Activated CD4-positive, alpha-beta T cell treated with anti-CD3 and anti-CD28 coated beads for 48 hours (primary cell): ENCODE results near the gene KRTAP5-2.
"Not testable (repeated sequence)": the region's sequence is repeated elsewhere in the genome, so short reads cannot be mapped to it uniquely, and the experiment has no call there.

Experiments used
- DNase-seq: peaks from one replicate; pipeline ENCODE4 v3.0.0-alpha.2; 2020

The KRTAP5-2 gene

DNA sequence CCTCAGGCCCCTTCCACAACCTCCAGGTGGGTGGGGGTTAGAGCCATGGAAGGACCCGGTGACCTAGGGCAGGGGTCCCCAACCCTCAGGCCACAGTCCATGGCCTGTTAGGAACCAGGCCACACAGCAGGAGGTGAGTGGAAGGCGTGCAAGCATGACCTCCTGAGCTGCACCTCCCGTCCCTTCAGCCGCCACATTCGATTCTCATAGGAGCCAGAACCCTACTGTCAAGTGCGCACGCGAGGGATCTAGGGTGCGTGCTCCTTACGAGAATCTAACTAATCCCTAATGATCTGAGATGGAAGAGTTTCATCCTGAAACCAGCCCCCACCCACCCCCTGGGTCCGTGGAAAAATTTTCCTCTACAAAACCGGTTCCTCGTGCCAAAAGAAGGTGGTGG is 27.4 kb upstream of the KRTAP5-2 start:
- DNase-seq, result no peak

DNA sequence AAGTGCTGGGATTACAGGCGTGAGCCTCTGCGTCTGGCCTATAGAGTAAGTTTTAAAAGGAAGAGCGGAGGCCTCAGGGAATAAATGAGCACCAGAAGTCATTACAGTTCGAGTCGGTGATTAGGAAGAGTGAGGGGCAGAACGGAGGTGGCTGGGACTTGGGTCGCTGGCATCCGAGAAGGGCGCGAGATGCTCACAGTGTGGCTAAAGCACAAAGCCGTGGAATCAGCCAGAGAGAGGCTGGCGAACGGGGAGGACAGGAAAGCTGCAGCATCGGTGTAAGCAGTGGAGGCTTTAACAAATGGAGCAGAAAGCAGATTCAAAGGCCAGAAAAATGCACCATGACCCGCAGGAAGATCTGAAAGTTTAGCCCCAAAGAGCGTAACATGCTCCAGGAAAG is 26.5 kb upstream of the KRTAP5-2 start:
- DNase-seq, result no peak

DNA sequence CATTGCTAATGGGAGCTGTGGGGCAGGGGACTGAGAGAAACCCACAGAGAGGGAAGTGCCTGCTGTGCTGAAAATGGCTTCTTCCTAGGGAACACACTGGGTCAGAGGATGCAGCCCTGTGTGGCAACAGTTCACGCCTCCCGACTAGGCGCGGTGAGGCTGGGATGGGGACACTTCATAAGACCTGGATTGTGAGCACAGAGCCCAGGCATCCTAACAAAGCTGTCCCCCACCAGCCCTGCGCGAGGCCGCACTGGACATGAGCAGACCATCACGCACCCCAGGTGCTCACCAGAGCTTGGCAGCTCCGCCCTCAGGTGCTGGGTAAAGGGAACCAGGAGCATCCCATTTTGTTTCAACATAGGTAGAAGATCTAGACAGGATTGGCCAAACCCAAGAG is 25.6 kb upstream of the KRTAP5-2 start:
- DNase-seq, result no peak

DNA sequence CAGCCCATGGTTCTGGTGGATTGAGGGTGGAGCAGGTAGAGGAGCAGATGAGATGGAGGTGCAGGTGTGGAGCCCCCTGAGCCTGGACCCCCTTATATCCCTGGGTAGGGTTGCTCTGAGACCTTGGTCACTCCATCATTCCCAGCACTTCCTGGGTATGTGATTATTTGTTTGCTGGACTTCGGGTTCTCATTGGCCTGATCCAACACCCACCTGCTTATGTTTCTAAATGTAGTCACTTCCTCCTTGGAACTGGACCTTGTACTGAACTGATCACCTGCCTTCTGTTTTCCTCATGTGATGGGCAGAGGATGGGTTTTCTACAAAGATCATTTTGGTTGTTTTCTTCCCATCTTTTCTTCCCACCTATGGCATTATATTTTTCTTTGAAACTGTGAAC is 24.0 kb upstream of the KRTAP5-2 start, which contains the start of gene KRTAP5-4:
Gene KRTAP5-4, minus strand, starts transcription at position 53 of the 400 bp plus-strand sequence. Its CDS starts 45 bp downstream, at position 8.
- DNase-seq, result no peak

DNA sequence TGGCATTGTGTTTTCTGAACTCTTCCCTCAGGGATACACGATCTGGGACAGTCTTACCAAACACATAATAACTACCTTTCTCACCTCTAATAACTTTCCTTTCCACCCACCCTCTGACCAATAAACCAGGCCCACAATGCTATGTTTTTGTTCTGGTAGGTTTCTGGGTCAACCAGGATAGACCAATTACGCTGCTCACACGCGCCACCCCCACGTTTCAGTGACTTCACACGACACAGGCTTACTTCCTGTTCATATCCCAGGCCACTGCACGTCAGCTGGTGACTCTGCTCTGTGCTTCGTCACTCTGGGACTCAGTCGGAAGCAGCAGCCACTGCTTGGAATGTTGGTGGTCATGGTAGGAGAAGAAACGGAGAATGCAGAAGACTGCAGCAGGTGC is 21.4 kb upstream of the KRTAP5-2 start:
- DNase-seq, result peak; percentile 24

DNA sequence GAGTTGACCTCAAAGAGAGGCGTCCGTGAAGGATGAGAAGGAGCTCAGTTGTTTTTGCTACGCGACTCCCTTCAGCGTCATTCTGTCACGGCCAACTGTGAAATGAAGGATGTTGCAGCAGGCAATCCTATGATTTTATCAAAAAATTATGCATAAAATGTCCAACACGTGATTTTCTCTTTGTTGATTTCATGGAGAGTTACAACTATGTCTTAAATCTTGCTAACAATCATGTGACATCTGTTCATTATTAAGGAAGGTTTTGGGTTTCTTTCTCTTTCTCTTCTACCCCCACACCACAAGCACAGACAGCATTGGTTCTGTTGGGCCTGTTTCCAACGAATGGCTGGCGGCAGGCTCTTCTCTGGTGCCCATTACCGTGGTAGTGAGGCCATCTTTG is 20.1 kb upstream of the KRTAP5-2 start:
- DNase-seq, result no peak

DNA sequence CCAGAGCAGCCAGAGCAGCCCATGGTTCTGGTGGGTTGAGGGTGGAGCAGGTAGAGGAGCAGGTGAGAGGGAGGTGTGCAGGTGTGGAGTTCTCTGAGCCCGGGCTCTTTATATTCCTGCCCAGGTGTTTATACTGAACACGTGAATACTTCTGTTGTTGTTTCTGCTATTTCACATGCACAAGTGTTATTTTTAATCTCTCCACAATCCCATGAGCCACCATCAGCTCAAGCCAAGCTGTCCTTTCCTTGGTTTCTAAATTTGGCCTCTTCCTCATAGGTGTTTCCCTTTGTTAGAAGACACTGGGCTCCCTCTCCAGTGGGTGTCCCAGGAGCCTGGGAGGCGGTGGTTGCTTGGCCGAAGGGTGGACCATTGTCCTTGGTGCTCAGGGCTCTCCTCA is 10.3 kb upstream of the KRTAP5-2 start, which contains the start of gene KRTAP5-3:
Gene KRTAP5-3, minus strand, starts transcription at position 101 of the 400 bp plus-strand sequence. Its CDS starts 78 bp downstream, at position 23.
- DNase-seq, result no peak

DNA sequence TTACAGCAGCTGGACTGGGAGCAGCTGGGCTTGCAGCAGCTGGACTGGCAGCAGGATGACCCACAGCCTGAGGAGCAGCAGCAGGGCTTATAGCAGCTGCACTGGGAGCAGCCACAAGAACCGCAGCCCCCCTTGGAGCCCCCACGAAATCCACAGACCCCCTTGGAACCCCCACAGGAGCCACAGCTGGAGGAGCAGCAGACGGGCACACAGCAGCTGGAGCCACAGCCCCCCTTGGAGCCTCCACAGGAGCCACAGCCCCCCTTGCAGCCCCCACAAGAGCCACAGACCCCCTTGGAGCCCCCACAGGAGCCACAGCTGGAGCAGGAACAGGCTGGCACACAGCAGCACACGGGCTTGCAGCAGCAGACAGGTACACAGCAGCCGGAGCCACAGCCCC is 9.8 kb upstream of the KRTAP5-2 start:
- DNase-seq, result not testable (repeated sequence)

DNA sequence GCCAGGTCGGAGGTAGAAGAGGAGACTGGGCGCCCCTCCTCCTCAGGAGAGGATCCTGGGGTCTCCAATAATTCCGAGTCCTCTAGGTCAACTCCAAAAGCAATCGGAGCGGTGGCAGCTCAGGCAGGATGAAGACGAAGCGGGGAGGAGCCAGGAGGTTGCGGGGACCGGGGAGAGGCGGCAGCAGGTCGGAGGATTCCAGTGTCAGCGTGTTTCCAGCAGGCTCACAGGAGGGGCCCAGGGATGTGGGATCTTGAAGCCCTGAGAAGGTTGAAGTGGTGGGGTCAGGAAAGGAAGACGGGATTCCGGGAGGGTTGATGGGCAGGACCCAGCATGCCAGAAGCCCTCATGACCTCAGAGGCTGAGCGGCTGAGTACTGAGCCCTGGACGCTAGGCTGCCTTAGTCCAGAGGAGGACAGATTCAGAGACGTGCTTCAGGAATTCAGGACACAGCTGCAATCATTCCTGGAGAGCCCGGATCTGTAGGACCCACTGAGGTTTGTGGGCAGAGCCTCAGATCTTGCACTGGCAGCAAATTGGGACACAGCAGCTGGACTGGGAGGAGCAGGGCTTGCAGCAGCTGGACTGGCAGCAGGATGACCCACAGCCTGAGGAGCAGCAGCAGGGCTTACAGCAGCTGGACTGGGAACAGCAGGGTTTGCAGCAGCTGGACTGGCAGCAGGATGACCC is 9.2 kb upstream of the KRTAP5-2 start:
- not testable (repeated sequence) for DNase-seq

DNA sequence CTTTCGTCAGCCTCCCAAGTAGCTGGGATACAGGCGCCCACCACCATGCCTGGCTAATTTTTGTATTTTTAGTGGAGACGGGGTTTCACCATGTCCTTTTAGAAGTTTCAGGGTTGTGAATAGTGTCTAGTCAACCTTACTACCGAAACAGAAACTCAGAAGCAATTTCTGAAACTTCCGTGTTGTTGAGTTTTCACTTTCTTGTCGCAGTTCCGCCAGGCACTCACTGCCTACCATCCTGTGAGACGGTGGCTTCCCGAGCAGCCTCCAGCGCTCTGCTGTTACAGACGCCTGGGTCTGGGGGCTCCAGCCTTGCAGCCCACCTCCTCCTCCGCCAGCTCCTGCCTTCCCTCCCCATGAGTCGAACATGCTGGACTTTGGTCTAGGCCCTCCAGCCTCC is 7.8 kb upstream of the KRTAP5-2 start:
- DNase-seq, result peak; percentile 27

DNA sequence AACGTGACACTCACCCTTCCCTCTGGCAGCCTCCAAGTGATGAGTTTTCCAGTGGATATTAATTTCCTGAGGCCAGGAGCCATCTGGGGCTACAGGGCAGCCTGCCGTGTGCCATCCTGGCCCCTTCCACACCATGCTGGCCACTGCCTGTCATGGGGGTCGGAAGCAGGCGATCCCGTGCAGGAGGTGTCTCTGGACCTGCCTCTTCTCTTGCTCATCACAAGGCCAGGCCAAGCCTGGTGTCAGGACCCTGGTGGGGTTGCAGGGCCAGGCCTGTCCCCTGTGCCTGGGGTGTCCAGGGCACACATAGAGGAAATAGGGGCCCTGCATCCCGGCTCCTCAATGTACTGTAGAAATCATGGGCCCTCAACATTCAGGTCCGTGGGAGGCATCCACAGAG is 6.6 kb upstream of the KRTAP5-2 start:
- DNase-seq, result no peak

DNA sequence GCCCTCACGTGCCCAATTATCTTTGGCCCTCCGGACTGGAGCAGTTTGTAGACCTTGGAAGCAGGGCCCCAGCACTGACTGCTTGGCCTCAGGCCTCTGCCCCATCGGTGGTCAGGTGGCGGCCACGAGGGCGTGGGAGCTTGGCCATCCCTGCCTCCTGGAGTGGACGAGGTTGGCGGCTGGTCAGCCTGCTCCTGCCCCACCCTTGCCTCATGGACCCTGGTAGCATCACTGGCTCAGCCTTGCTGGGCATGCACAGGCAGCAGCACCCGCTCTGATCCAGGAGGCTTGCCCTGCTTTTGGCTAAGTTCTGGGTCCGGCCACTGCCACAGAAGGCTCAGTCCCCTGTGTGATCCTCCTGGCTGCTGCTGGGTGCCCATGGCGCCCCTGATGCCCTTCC is 6.1 kb upstream of the KRTAP5-2 start:
- DNase-seq, result no peak

DNA sequence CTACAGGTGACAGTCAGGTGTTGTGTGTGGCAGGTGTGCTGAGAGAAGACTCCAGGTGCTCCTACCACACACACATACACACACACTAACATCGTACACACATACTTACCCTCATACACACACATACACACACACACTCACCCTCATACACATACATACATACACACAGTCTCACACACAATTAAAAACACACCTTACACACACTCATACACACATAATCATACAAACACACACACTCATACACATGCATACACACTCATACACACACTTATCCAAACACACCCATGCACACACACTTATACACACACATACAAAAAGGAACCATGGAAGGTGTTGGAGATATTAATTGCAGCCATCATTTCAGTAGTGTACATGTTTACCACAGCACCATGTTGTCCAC is 5.5 kb upstream of the KRTAP5-2 start:
- no peak for DNase-seq

DNA sequence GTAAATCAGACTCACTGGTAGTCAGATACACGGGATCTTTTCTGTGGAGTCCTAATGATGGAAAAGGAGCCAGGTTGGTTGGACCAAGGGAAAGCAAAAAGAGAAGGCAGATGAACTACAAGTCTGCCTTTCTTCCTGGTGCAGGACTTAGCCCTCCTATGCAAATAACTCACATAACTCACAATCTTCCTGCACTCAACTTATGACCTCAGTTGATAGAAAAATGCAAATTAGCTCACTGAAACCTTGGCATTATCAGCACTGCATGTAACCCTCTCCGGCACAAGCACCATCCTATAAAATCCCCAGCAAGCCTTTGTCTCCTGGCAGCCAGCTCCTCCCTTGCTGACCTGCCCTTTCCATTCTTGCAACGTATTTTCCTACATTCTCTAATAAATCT is 3.6 kb upstream of the KRTAP5-2 start:
- DNase-seq, result not testable (repeated sequence)

DNA sequence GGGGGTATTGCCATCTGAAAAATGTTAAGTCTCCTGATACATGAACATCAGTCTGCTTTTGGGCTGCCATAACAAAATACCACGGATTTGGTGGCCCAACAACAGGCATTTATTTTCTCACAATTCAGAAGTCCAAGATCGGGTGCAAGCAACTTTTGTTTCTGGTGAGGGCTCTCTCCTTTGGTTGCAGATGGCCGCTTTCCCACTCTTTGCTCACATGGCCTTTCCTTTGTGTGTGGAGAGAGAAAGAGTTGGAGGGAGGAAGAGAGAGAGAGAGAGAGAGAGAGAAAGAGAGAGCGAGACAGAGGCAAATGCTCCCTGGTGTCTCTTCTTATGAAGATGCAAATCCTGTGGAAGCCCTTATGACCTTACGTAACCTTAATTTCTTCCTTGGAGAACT is 2.5 kb upstream of the KRTAP5-2 start:
- no peak for DNase-seq

DNA sequence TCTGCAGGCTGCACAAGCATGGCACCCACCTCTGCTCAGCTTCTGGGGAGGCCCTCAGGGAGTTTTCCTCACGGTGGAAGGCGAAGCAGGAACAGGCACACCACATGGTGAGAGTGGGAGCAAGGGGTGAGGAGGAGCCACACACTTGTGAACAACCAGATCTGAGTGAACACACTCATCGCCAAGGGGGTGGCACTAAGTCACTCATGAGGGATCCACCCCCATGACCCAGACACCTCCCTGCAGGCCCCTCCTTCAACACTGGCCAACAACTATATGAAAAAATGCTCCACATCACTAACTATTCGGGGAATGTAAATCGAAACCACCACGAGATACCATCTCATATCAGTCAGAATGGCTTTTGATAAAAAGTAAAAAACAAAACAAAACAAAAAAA is 722 bp upstream of the KRTAP5-2 start:
- no peak for DNase-seq

DNA sequence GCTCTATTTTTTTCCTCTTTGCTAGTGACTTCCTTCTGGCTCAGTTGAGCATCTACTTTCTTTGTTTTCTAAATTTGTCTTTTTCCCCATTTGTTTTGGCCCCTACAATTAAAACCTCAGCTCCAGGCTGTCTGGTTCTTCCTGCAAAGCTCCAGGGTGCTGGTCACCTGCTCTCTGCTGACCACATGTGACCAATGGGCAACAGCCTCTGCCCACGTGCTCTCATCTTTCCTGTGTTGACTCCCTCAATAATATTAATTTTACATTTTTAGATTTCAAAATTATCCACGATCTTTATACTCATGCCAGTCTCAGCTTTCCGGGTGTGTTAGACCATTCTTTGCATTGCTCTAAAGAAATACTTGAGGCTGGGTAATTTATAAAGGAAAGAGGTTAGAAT is 312 bp upstream of the KRTAP5-2 start:
- DNase-seq, result not testable (repeated sequence)

DNA sequence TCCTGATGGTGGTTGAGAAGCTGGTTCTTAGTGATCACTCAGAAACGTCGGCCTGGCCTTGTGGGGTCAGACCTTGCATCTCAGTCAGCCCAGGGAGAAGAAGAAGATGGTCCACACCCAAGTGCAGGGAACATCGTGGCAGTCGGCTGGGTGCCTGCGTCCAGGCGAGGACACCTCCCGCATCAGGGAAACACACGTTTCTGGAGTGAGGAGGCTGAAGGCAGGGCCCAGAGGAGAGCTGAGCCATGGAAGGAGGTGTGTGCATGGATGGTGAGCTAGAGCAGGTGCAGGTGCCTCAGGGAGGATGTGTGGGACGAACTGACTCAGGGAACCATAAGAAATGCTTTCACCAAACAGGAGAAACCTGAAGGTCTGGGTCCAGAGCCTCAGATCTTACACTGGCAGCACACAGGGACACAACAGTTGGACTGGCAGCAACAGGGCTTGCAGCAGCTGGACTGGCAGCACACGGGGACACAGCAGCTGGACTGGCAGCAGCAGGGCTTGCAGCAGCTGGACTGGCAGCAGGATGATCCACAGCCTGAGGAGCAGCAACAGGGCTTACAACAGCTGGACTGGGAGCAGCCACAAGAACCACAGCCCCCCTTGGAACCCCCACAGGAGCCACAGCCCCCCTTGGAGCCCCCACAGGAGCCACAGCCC is 632 bp downstream of the KRTAP5-2 start:
- DNase-seq, result no peak

DNA sequence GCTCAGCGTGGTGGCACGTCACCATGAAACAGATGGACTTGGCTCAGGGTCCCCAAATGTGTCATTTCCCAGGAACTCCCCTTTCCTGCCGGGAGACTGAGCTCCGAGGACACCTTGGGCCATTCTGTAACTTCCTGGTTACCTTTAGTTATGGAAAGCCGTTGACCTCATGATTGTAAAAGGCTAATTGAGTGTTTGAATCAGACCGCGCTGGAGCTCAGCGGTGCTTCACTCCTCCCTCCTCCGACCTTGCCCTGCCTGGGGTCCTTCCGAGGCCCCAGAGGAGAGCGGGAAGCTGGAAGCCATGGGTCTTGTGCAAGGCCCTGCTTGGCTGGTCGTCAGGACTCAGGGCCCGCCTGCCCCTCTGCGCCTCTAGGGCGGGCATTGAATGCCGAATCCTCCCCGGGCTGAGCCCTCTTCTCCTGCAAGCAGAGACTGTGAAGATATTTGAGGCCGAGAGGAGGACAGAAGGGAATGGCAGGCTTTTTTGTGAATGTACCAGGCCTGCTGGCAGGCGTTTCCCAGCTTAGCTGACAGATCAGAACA is 1.4 kb downstream of the KRTAP5-2 start:
- DNase-seq, result not testable (repeated sequence)

DNA sequence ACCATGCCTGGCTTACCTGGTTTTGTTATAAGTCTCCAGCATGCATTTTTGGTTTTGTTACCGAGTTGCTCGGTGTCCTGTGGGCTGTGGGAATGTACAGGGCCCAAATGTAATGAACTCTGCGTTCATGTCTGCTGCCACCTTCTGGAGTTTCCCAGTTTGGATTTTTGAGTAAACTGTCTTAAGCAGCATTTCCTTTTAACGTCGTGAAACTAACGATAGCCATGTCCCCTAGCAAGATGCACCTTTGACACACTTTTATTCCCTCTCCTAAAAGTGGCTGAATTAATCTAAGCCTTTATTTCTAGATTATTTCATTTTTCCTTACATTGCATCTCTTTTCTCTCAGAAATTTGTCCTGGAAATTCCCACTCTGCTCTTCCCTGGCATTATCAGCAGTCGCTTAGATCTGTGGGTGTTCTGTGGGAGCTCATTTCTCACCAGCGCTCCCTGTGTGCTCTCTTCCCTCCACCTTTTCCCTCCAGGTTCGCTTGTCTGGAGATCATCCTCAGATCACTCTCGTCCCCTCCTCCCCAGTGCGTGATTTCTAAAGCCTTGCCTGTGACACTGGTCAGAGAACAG is 2.0 kb downstream of the KRTAP5-2 start:
- not testable (repeated sequence) for DNase-seq

DNA sequence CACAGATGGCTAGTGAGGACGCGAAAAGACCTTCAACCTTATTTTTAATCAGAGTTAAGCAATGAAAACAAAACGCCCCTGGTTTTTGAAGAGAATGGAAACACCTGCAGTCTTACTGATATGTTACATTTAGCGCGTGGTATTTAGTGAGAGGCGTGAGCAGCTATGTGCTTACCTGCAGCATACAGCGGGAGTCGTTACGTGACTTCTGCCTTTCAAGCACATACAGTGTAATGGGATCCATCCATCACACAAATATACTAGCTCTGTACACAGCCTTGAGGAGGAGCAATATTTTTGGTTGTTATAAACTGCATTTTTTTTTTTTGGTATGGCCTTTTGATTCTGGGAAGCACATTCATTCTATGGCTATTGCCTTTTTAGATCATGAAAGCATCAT is 5.5 kb downstream of the KRTAP5-2 start:
- no peak for DNase-seq

DNA sequence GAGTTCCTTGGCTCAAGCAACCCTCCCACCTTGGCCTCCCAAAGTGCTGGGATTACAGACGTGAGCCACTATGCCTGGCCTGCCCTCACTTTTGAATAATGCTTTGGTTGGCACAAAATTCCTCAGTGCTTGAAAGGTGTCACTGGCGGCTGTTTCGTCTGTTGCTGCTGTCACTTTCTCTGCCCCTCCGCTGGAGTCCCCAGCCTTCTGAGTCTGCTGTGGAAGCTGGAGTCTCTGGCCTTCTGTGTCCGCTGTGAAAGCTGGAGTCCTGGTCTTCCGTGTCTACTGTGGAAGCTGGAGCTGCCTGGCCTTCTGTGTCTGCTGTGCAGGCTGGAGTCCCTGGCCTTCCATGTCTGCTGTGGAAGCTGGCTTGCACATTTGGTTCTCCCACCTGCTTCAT is 8.1 kb downstream of the KRTAP5-2 start:
- no peak for DNase-seq

DNA sequence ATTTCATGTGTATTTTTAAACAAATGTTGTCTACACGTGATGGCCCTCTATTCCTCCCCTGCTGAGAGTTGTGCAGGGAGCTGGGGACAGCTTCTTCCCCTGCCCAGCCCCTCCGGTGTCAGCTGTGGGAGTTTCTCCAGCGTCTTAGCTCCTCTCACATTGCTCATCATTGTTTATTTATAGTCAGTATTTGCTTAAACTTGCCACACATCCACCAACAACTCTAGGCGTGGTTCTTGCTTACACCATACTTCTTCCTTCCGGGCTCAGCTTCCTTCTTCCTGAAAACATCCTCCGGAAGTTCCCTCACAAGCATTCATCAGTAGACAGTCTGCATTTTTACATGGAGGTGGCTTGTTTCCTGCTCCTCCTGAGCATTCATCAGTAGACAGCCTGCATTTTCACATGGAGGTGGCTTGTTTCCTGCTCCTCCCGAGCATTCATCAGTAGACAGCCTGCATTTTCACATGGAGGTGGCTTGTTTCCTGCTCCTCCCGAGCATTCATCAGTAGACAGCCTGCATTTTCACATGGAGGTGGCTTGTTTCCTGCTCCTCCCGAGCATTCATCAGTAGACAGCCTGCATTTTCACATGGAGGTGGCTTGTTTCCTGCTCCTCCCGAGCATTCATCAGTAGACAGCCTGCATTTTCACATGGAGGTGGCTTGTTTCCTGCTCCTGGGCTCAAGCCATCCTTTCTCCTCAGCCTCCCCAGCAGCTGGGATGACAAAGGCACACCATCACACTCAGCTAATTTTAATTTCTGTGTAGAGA is 8.7 kb downstream of the KRTAP5-2 start:
- DNase-seq, result not testable (repeated sequence)
